ENCODE measurements around the gene HOATZ. TPM values are rescaled to one million over a fixed set of nuclear protein-coding genes. Genes with fewer than 3 reads are reported as not detected.

Gene HOATZ
- polyA plus RNA-seq, 2 donors = not detected

- no peak overlapping the region for H3K27ac ChIP-seq (ENCODE audit: low read depth in 2 of 2, low read length in 1 of 2)
Observed at GRCh38 chr11:111518668-111519067, 4.1 kb downstream of the HOATZ start.

DNA sequence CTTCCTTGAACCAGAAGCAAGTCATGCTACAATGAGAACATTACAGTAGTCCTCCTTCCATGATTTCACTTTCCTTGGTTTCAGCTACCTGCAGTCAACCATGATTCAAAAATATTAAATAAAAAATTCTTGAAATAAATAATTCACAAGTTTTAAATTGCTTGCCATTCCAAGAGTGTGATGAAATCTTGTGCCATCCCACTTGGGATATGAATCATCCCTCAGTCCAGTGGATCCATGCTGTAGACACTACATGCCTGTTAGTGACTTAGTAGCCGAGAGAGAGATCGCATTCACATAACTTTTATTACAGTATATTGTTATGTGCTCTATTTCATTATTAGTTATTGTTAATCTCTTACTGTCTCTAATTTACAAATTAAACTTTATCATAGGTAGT lies 6.0 kb downstream of the HOATZ start:
- no peaks in the 10 kb centered on the region for H3K9me3 ChIP-seq (ENCODE audit: control insufficient read depth in 2 of 2, insufficient read depth in 1 of 2, low read depth in 1 of 2, low read length in 1 of 2)
- no peak overlapping the region for H3K4me3 ChIP-seq (ENCODE audit: low read depth in 1 of 2, low read length in 2 of 2)
- H3K36me3 ChIP-seq (ENCODE audit: control insufficient read depth in 2 of 2, insufficient read depth in 2 of 2, low read length in 1 of 2) = no peaks in the 10 kb centered on the region
- H3K4me1 ChIP-seq (ENCODE audit: control insufficient read depth in 2 of 2, insufficient read depth in 2 of 2, low read length in 1 of 2) = no peaks in the 10 kb centered on the region
- H3K27me3 ChIP-seq (ENCODE audit: control insufficient read depth in 1 of 2, insufficient read depth in 2 of 2, low read length in 2 of 2) = peaks cover 0 to 1% of the 10 kb centered on the region in 2 donors
- 93 to 99% methylated on average over 2 of the region's 2 CpGs for WGBS, 2 donors
- H3K27ac ChIP-seq (ENCODE audit: low read depth in 2 of 2, low read length in 1 of 2) = no peak overlapping the region

More at GRCh38 chr11:111518668-111519067, 4.1 kb downstream of the HOATZ start:
- Histone ChIP-seq H3K27me3 (ENCODE audit: control insufficient read depth in 1 of 2, insufficient read depth in 2 of 2, low read length in 2 of 2) (peaks cover 0 to 2% of the 10 kb centered on the region in 2 donors), H3K4me3 (ENCODE audit: low read depth in 1 of 2, low read length in 2 of 2) (no peak overlapping the region), H3K4me1 (ENCODE audit: control insufficient read depth in 2 of 2, insufficient read depth in 2 of 2, low read length in 1 of 2) (peaks cover 0 to 3% of the 10 kb centered on the region in 2 donors), H3K9me3 (ENCODE audit: control insufficient read depth in 2 of 2, insufficient read depth in 1 of 2, low read depth in 1 of 2, low read length in 1 of 2) (no peaks in the 10 kb centered on the region), H3K36me3 (ENCODE audit: control insufficient read depth in 2 of 2, insufficient read depth in 2 of 2, low read length in 1 of 2) (no peaks in the 10 kb centered on the region)
- WGBS, 2 donors = 77 to 83% methylated on average over 1 of the region's 1 CpG

- Histone ChIP-seq H3K4me1 (ENCODE audit: control insufficient read depth in 2 of 2, insufficient read depth in 2 of 2, low read length in 1 of 2) (no peaks in the 10 kb centered on the region), H3K9me3 (ENCODE audit: control insufficient read depth in 2 of 2, insufficient read depth in 1 of 2, low read depth in 1 of 2, low read length in 1 of 2) (no peaks in the 10 kb centered on the region), H3K4me3 (ENCODE audit: low read depth in 1 of 2, low read length in 2 of 2) (no peak overlapping the region), H3K36me3 (ENCODE audit: control insufficient read depth in 2 of 2, insufficient read depth in 2 of 2, low read length in 1 of 2) (no peaks in the 10 kb centered on the region), H3K27me3 (ENCODE audit: control insufficient read depth in 1 of 2, insufficient read depth in 2 of 2, low read length in 2 of 2) (no peaks in the 10 kb centered on the region), H3K27ac (ENCODE audit: low read depth in 2 of 2, low read length in 1 of 2) (no peak overlapping the region)
- WGBS, 2 donors = 32 to 49% methylated on average over 2 of the region's 2 CpGs
Observed at GRCh38 chr11:111521135-111521534, 6.6 kb downstream of the HOATZ start.

DNA sequence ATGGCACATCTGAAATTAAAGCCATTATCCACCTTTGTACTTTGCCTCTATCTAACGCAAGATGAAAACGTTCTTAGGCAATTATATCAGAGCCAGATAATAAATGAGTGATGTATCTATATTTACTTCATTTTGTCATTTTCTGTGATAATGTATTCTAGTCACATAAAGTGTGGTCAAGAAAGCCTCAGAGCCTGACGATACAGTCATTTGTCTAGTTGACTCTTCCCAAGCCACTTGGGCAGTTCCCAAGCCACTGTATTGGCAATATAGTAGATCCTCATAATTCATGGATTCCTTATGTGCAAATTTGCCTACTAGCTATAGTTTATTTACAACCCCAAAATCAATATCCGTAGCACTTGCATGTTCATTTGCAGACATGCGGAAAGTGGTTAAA lies 7.8 kb downstream of the HOATZ start:
- Histone ChIP-seq H3K4me3 (ENCODE audit: low read depth in 1 of 2, low read length in 2 of 2) (no peak overlapping the region), H3K27ac (ENCODE audit: low read depth in 2 of 2, low read length in 1 of 2) (no peak overlapping the region), H3K27me3 (ENCODE audit: control insufficient read depth in 1 of 2, insufficient read depth in 2 of 2, low read length in 2 of 2) (no peaks in the 10 kb centered on the region), H3K4me1 (ENCODE audit: control insufficient read depth in 2 of 2, insufficient read depth in 2 of 2, low read length in 1 of 2) (no peaks in the 10 kb centered on the region), H3K9me3 (ENCODE audit: control insufficient read depth in 2 of 2, insufficient read depth in 1 of 2, low read depth in 1 of 2, low read length in 1 of 2) (no peaks in the 10 kb centered on the region), H3K36me3 (ENCODE audit: control insufficient read depth in 2 of 2, insufficient read depth in 2 of 2, low read length in 1 of 2) (no peaks in the 10 kb centered on the region)
- WGBS, 2 donors = 80 to 89% methylated on average over 5 of the region's 5 CpGs

DNA sequence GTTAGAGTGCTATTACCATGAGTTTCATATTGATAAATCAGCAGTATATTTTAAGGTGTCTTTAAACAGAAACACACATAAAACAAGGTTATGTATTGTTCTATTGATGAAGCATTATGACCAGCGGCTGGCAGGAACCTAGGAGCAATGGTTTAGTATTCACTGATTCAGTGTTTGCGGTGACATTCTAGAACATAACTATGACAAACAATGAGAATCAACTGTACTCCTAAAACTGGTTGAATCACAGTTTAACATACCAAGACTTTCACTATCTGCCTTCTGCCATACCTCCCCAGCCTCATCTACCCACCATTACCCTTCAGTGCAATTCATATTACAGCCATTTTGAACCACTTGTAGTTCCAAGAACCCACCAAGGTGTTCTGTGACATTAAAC lies 8.8 kb downstream of the HOATZ start:
- Histone ChIP-seq H3K27me3 (ENCODE audit: control insufficient read depth in 1 of 2, insufficient read depth in 2 of 2, low read length in 2 of 2) (no peaks in the 10 kb centered on the region), H3K4me3 (ENCODE audit: low read depth in 1 of 2, low read length in 2 of 2) (no peak overlapping the region), H3K4me1 (ENCODE audit: control insufficient read depth in 2 of 2, insufficient read depth in 2 of 2, low read length in 1 of 2) (no peaks in the 10 kb centered on the region), H3K36me3 (ENCODE audit: control insufficient read depth in 2 of 2, insufficient read depth in 2 of 2, low read length in 1 of 2) (no peaks in the 10 kb centered on the region), H3K9me3 (ENCODE audit: control insufficient read depth in 2 of 2, insufficient read depth in 1 of 2, low read depth in 1 of 2, low read length in 1 of 2) (no peaks in the 10 kb centered on the region), H3K27ac (ENCODE audit: low read depth in 2 of 2, low read length in 1 of 2) (no peak overlapping the region)
- WGBS, 2 donors = 91 to 92% methylated on average over 2 of the region's 2 CpGs

DNA sequence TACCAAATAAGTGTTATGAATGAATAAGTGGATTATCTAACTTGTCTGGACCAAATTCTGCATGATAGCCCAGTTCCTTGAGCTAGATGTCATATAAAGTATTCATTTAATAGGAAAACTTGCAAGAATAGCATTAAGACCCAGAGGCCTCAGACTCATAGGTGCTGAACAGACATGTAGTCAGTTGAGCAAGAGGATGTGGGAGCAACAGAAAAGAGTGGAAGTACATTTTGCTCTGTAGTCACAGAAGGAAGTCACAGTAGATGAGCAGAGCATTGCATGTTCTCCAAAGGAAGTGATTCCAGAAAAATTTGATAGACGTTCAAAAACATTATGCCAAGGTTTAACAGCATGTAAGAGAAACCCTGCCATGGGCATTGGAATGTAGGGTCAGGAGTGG lies 9.5 kb downstream of the HOATZ start:
- WGBS, 2 donors = 51 to 57% methylated on average over 1 of the region's 1 CpG
- H3K4me1 ChIP-seq (ENCODE audit: control insufficient read depth in 2 of 2, insufficient read depth in 2 of 2, low read length in 1 of 2) = no peaks in the 10 kb centered on the region
- no peaks in the 10 kb centered on the region for H3K9me3 ChIP-seq (ENCODE audit: control insufficient read depth in 2 of 2, insufficient read depth in 1 of 2, low read depth in 1 of 2, low read length in 1 of 2)
- no peak overlapping the region for H3K27ac ChIP-seq (ENCODE audit: low read depth in 2 of 2, low read length in 1 of 2)
- H3K4me3 ChIP-seq (ENCODE audit: low read depth in 1 of 2, low read length in 2 of 2) = no peak overlapping the region
- H3K27me3 ChIP-seq (ENCODE audit: control insufficient read depth in 1 of 2, insufficient read depth in 2 of 2, low read length in 2 of 2) = no peaks in the 10 kb centered on the region
- no peaks in the 10 kb centered on the region for H3K36me3 ChIP-seq (ENCODE audit: control insufficient read depth in 2 of 2, insufficient read depth in 2 of 2, low read length in 1 of 2)

DNA sequence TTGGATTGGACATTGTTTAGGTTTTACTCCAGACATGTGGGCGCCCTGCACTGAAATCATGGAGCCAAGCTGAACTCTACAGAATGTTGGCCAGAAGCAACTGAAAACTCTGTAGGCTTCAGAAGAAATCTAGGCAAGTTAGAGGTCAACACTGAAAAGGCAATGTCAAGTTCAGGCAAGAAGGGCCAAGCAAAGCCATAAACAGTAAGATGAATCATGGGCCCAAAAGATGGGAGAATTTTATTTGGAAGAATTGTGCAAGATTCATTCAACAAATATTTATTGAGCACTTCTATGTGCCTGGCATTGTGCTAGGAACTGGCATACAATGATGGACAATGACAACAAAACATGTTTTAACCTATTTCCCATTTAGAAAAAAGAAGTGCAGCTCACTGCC lies 10.9 kb downstream of the HOATZ start:
- no peaks in the 10 kb centered on the region for H3K36me3 ChIP-seq (ENCODE audit: control insufficient read depth in 2 of 2, insufficient read depth in 2 of 2, low read length in 1 of 2)
- no peaks in the 10 kb centered on the region for H3K9me3 ChIP-seq (ENCODE audit: control insufficient read depth in 2 of 2, insufficient read depth in 1 of 2, low read depth in 1 of 2, low read length in 1 of 2)
- no peaks in the 10 kb centered on the region for H3K27me3 ChIP-seq (ENCODE audit: control insufficient read depth in 1 of 2, insufficient read depth in 2 of 2, low read length in 2 of 2)
- H3K4me3 ChIP-seq (ENCODE audit: low read depth in 1 of 2, low read length in 2 of 2) = no peak overlapping the region
- no peak overlapping the region for H3K27ac ChIP-seq (ENCODE audit: low read depth in 2 of 2, low read length in 1 of 2)
- no peaks in the 10 kb centered on the region for H3K4me1 ChIP-seq (ENCODE audit: control insufficient read depth in 2 of 2, insufficient read depth in 2 of 2, low read length in 1 of 2)
- WGBS, 2 donors = 92 to 93% methylated on average over 1 of the region's 1 CpG

- H3K4me1 ChIP-seq (ENCODE audit: control insufficient read depth in 2 of 2, insufficient read depth in 2 of 2, low read length in 1 of 2) = no peaks in the 10 kb centered on the region
- H3K27me3 ChIP-seq (ENCODE audit: control insufficient read depth in 1 of 2, insufficient read depth in 2 of 2, low read length in 2 of 2) = no peaks in the 10 kb centered on the region
- H3K4me3 ChIP-seq (ENCODE audit: low read depth in 1 of 2, low read length in 2 of 2) = no peak overlapping the region
- no peaks in the 10 kb centered on the region for H3K9me3 ChIP-seq (ENCODE audit: control insufficient read depth in 2 of 2, insufficient read depth in 1 of 2, low read depth in 1 of 2, low read length in 1 of 2)
- no peaks in the 10 kb centered on the region for H3K36me3 ChIP-seq (ENCODE audit: control insufficient read depth in 2 of 2, insufficient read depth in 2 of 2, low read length in 1 of 2)
- WGBS, 2 donors = 86 to 89% methylated on average over 1 of the region's 1 CpG
- no peak overlapping the region for H3K27ac ChIP-seq (ENCODE audit: low read depth in 2 of 2, low read length in 1 of 2)
Observed at GRCh38 chr11:111526501-111526900, 11.9 kb downstream of the HOATZ start.

DNA sequence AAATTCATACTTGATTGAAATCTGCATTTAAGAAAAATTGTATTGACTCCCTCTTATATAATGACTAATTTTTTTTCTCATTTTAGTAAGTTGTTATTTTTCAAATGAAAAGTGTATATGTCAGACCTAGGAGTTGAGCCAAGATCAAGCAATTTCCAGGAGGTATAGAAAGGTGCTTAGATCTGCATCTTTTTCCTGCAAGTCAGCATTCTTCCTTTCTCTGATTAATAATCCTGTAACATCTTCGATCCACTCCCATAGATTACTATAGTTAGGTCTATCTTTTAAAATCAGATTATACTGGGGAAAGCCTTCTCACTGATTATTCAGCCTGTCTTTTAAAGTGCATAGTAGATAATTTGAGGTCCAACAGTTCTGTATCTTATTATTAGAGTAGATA lies 12.7 kb downstream of the HOATZ start:
- no peak overlapping the region for H3K4me3 ChIP-seq (ENCODE audit: low read depth in 1 of 2, low read length in 2 of 2)
- 78 to 79% methylated on average over 1 of the region's 1 CpG for WGBS, 2 donors

GRCh38 chr11:111528557-111528956 lies 14.0 kb downstream of the HOATZ start:
- WGBS, 2 donors = 57% methylated on average over 1 of the region's 1 CpG
- Histone ChIP-seq H3K4me3 (ENCODE audit: low read depth in 1 of 2, low read length in 2 of 2) (no peak overlapping the region), H3K4me1 (ENCODE audit: control insufficient read depth in 2 of 2, insufficient read depth in 2 of 2, low read length in 1 of 2) (no peaks in the 10 kb centered on the region), H3K9me3 (ENCODE audit: control insufficient read depth in 2 of 2, insufficient read depth in 1 of 2, low read depth in 1 of 2, low read length in 1 of 2) (no peaks in the 10 kb centered on the region), H3K27ac (ENCODE audit: low read depth in 2 of 2, low read length in 1 of 2) (no peak overlapping the region), H3K36me3 (ENCODE audit: control insufficient read depth in 2 of 2, insufficient read depth in 2 of 2, low read length in 1 of 2) (no peaks in the 10 kb centered on the region), H3K27me3 (ENCODE audit: control insufficient read depth in 1 of 2, insufficient read depth in 2 of 2, low read length in 2 of 2) (no peaks in the 10 kb centered on the region)

More for the DNA sequence above, 12.7 kb downstream of the HOATZ start:
- no peak overlapping the region for H3K27ac ChIP-seq (ENCODE audit: low read depth in 2 of 2, low read length in 1 of 2)
- no peaks in the 10 kb centered on the region for H3K9me3 ChIP-seq (ENCODE audit: control insufficient read depth in 2 of 2, insufficient read depth in 1 of 2, low read depth in 1 of 2, low read length in 1 of 2)
- H3K27me3 ChIP-seq (ENCODE audit: control insufficient read depth in 1 of 2, insufficient read depth in 2 of 2, low read length in 2 of 2) = no peaks in the 10 kb centered on the region
- no peaks in the 10 kb centered on the region for H3K36me3 ChIP-seq (ENCODE audit: control insufficient read depth in 2 of 2, insufficient read depth in 2 of 2, low read length in 1 of 2)
- no peaks in the 10 kb centered on the region for H3K4me1 ChIP-seq (ENCODE audit: control insufficient read depth in 2 of 2, insufficient read depth in 2 of 2, low read length in 1 of 2)
